Liver (tissue), 3 donors: ENCODE results near the gene NCOA3.

Experiments
- EGR1 ChIP-seq, 2 donors: IDR thresholded peaks; 2 replicates each; pipeline ENCODE4 v1.6.1; 2016 to 2018; ENCODE audit warnings: antibody characterized with exemption in 2 of 2, low read depth in 2 of 2
- FOXA1 ChIP-seq: IDR thresholded peaks from 2 replicates; pipeline ENCODE4 v1.6.1; 2016; ENCODE audit warnings: antibody characterized with exemption
- GABPA ChIP-seq, 2 donors: IDR thresholded peaks in 1 of 2; conservative IDR thresholded peaks in 1 of 2; 2 replicates each; pipeline ENCODE4 v1.6.1; 2016; ENCODE audit warnings: antibody characterized with exemption in 2 of 2, mild to moderate bottlenecking in 1 of 2, moderate library complexity in 1 of 2
- YY1 ChIP-seq: IDR thresholded peaks from 2 replicates; pipeline ENCODE4 v1.6.1; 2016; ENCODE audit warnings: antibody characterized with exemption, mild to moderate bottlenecking
- TF ChIP-seq, protein P1 (sequence below): fragments of 150-350 bp; IDR thresholded peaks from 2 replicates; pipeline ENCODE4 v1.5.1; 2017; ENCODE audit warnings: improper control_type of control experiment, low read depth, low read length; ENCODE audit not compliant: missing input control
- TF ChIP-seq, protein P2 (sequence below): IDR thresholded peaks from 2 replicates; pipeline ENCODE4 v1.6.1; 2016; ENCODE audit warnings: antibody characterized with exemption
- TF ChIP-seq, protein P3 (sequence below): IDR thresholded peaks from 2 replicates; pipeline ENCODE4 v1.6.1; 2016; ENCODE audit warnings: antibody characterized with exemption, mild to moderate bottlenecking
- donor health status: healthy.
- donor health status: healthy.

DNA sequence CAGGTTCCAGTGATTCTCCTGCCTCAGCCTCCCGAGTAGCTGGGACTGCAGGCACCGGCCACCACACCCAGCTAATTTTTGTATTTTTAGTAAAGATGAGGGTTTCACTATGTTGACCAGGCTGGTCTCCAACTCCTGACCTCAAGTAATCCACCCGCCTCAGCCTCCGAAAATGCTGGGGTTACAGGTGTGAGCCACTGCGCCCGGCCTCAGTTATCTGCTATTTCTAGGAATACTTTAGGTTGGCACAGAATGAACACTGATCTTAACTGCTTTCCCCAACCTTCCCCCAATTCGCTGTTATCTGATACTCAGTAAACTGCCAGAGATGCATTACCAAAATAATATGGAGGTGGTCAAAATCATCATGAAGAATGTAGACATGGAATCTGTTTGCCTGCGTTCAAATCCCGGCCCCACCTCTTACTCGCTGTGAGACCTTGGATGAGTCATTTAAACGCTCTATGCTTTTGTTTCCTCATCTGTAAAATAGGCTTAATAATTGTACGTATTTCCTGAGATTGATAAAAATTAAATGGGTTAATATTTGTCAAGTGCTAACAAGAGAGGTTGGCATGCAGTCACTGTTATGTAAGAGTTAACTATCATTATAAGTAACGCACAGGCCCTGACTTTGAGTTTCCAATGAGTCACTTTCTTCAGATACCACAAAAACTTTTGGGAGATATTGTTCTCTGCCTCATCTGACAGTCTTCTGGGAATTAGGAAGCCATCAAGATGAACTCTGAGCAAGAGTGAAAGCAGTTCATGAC is 44.5 kb upstream of the NCOA3 start:
- TF ChIP-seq, protein P1, sequence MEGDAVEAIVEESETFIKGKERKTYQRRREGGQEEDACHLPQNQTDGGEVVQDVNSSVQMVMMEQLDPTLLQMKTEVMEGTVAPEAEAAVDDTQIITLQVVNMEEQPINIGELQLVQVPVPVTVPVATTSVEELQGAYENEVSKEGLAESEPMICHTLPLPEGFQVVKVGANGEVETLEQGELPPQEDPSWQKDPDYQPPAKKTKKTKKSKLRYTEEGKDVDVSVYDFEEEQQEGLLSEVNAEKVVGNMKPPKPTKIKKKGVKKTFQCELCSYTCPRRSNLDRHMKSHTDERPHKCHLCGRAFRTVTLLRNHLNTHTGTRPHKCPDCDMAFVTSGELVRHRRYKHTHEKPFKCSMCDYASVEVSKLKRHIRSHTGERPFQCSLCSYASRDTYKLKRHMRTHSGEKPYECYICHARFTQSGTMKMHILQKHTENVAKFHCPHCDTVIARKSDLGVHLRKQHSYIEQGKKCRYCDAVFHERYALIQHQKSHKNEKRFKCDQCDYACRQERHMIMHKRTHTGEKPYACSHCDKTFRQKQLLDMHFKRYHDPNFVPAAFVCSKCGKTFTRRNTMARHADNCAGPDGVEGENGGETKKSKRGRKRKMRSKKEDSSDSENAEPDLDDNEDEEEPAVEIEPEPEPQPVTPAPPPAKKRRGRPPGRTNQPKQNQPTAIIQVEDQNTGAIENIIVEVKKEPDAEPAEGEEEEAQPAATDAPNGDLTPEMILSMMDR, result no peak
- TF ChIP-seq, protein P2, sequence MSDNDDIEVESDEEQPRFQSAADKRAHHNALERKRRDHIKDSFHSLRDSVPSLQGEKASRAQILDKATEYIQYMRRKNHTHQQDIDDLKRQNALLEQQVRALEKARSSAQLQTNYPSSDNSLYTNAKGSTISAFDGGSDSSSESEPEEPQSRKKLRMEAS, result no peak
- TF ChIP-seq EGR1 (IDR thresholded peaks at IDR 0.05; ENCODE audit: low read depth in 2 of 2), result no peak
- TF ChIP-seq YY1, result no peak
- no peak for TF ChIP-seq FOXA1
- no peak for TF ChIP-seq GABPA (IDR thresholded peaks at IDR 0.05 in 1 of 2, conservative IDR thresholded peaks at IDR 0.05 in 1 of 2)
- TF ChIP-seq, protein P3, sequence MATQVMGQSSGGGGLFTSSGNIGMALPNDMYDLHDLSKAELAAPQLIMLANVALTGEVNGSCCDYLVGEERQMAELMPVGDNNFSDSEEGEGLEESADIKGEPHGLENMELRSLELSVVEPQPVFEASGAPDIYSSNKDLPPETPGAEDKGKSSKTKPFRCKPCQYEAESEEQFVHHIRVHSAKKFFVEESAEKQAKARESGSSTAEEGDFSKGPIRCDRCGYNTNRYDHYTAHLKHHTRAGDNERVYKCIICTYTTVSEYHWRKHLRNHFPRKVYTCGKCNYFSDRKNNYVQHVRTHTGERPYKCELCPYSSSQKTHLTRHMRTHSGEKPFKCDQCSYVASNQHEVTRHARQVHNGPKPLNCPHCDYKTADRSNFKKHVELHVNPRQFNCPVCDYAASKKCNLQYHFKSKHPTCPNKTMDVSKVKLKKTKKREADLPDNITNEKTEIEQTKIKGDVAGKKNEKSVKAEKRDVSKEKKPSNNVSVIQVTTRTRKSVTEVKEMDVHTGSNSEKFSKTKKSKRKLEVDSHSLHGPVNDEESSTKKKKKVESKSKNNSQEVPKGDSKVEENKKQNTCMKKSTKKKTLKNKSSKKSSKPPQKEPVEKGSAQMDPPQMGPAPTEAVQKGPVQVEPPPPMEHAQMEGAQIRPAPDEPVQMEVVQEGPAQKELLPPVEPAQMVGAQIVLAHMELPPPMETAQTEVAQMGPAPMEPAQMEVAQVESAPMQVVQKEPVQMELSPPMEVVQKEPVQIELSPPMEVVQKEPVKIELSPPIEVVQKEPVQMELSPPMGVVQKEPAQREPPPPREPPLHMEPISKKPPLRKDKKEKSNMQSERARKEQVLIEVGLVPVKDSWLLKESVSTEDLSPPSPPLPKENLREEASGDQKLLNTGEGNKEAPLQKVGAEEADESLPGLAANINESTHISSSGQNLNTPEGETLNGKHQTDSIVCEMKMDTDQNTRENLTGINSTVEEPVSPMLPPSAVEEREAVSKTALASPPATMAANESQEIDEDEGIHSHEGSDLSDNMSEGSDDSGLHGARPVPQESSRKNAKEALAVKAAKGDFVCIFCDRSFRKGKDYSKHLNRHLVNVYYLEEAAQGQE, result no peak
